Stimulated activated CD8-positive, alpha-beta memory T cell treated with anti-CD3 and anti-CD28 coated beads, Interleukin-7, amount 100 ng/mL, for 1 hour (primary cell): ENCODE measurements around the gene ACTR5.

ENCODE experiments used
- DNase-seq, 2 donors: peaks; one replicate each; pipeline ENCODE4 v3.0.0-alpha.2; 2020; ENCODE audit warnings: low read depth in 2 of 2

ACTR5 gene

DNA sequence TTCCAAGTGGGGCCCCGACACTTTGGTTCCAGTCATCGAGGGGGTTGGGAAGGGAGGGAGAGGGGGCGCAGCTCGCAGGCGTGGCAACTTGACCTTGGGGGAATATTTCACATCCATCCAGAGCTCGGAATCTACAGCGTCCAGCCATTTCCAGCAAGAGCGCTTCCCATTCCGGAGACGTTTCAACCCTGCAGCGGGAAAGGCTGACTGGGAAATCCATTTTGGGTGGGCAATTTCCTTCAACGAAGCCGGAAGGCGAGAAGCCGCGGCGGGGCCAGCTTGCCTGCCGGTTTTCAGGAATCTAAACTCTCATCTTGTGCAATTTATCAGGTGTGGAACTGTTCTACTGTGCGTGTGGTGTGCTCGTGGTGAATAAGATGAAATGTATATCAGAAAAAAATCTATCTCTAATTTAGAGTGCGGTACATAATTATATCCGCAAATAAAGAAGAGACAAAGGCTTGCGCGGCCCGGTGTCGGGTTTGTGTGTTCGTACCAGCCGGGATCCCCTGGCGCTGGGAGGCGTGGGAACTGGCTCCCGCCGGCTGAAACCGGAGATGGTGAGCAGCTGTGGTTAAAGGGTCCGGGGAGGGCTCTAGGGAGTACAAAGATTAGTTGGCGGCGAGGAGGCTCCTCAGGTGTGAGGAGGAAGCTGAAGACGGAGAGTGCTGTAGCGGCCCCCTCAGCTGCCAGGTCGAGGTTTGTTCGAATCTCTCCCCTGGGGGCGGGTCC lies 19.2 kb upstream of the ACTR5 start:
- no peak for DNase-seq

GRCh38 chr20:38729767-38730166 lies 18.5 kb upstream of the ACTR5 start:
- no peak for DNase-seq

DNA sequence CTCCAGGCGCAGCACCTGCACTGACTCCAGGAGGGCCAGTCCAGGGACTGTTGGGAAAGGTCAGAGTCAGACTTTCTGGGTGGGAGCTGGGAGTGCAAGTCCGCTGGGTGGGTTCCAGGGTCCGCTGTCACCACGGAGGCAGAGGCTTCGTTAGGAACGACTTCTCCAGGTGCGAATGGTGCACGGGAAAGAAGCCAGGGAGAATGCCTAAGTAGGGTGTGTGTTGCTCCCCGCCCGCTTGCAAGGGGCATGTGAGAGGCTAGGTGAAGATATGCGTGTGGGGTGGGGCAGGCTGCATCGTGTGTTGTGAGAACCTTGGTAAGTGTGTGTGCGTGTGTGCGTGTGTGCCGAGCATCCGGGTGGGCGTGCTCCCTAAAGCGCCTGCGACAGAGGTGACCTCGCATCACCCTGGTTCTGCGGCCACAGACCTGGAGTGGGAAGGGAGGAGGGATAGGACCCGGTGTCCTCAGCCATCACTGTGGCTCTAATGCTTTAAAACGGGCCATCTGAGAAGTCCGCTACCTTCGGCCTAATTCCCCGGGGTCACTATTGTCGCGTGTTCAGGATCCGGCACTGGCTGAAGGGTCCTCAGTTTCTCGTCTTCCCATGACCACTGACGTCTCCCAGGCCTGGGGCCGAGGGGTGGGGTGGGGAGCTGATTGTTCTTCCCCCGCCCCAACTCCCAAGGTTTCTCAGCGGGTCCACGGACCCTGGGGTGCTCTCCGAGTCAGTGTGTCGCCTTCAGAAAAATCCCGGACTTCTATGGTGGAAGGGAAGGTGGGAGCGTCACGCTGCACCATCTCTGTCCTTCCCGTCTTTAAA lies 17.9 kb upstream of the ACTR5 start:
- no peak for DNase-seq

DNA sequence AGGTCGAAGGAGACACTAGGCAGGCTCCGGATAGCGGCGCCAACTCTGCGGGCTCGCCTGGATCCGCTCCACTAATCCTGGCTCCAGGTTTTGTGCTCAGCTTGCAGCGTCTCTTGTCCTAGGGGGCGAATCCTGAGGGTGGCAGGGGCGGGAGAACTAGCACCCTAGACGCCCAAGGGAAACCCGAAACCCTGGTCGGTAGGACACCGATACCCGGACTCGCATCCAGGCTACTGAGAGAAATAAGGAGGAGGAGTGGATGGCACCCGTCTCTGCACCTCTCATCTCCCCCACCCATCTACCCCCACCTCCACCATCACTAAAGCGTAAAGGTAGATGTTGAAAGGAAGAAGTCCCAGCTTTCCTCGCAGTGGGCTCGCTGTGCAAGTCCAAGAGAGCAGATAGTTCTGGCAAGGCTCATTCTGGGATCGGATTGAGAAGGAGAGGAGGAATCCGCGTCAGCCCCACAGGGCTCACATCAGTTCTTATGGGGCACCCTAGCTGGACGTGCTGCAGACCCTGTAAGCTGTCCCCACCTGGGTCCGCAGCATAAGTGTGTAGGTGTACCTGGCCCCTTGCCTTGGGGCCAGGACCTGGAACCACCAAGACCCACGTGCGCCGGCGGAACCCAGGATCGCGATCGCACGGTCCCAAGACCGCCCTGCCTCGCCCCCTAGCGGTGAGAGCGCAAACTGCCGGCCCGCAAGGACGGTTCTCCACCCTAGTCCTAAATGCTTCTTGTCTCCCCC lies 17.1 kb upstream of the ACTR5 start:
- DNase-seq = peak; percentile 54 to 72

- DNase-seq = no peak
Measured at GRCh38 chr20:38731738-38732113, 16.5 kb upstream of the ACTR5 start.

DNA sequence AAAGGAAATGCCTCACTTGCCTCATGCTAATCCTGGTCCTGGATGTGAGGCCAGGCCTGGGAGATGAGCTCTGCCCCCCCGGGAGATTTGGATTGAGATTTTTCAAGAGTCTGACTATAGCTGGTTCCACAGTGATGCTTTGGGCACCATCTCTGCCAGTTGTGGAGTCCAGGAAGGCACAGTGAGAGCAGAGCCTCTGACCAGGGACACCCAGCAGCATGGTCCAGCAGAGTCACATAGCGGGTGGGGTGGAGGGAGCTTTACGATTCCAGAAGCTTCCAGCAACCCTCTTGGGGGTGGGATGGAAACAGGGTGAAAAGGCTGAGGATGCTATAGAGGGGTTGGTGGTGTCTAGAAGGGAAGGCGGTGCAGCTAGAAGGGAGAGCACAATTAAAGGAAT lies 15.3 kb upstream of the ACTR5 start:
- no peak for DNase-seq

DNA sequence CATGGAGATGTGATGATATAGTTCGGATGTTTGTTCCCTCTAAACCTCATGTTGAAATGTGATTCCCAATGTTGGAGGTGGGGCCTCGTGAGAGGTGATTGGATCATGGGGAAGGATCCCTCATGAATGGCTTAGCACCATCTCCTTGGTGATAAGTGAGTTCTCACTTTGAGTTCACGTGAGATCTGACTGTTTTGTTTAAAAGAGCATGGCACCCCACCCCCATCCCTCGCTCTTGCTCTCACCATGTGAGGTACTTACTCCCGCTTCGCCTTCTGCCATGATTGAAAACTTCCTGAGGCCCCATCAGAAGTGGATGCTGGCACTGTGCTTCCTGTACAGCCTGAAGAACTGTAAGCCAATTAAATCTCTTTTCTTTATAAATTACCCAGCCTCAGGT lies 13.1 kb upstream of the ACTR5 start:
- no peak for DNase-seq

DNA sequence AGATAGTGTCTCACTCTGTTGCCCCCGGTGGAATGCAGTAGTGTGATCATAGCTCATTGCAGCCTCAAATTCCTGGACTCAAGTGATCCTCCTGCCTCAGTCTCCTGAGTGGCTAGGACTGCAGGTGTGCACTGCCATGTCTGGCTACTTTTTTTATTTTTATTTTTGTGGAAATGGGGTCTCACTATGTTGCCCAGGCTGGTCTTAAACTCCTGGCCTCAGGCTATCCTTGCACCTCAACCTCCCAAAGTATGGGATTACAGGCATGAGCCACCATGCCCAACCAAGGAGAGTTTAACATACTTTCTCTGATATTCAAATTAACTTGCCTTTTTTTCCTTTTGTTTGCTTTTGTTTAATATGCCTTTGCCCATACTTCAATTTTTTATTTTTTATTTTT lies 10.4 kb upstream of the ACTR5 start:
- DNase-seq = no peak

- DNase-seq = no peak
Measured at GRCh38 chr20:38745757-38746156, 2.5 kb upstream of the ACTR5 start.

DNA sequence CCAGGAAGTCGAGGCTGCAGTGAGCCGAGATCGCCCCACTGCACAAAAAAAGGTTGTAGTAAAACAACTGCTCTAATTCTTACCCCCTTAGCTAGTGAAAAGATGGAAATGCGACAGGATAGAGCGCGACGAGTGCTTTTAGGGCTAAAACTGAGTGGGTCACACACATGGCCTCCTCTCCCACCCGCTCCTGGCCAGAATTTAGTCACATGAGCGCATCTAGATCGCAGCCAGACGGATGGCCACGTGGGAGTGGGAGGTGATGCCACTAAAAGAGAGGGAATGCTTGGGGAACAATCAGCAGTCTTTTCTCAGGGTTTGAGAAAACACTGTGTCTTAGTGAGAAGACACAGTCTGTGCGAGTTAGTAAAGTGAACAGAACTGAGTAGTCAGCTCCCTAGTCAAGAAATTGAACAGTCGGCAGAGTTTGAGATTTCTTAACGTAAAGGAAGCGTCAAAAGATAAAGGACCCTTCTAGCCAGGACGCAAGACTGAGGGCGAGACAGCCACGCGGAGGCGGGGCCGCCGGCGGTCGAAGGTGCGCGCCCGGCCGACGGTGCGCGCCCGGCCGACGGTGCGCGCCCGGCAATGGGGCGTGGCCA lies 664 bp upstream of the ACTR5 start:
- DNase-seq = no peak

DNA sequence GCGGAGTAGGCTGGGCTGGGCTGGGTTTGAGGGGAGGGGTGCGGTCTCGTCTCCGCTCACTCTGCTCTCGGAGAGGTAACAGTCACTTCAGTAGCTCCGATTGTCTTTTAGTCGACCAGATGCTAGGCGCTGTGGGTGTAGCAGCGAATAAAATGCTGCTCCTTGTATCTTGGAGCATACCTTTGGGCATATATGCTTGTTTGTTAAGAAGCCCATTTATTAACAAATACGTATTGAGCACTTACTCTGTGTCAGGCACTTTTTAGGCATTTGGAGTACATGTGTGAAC lies 545 bp downstream of the ACTR5 start:
- DNase-seq = no peak

DNA sequence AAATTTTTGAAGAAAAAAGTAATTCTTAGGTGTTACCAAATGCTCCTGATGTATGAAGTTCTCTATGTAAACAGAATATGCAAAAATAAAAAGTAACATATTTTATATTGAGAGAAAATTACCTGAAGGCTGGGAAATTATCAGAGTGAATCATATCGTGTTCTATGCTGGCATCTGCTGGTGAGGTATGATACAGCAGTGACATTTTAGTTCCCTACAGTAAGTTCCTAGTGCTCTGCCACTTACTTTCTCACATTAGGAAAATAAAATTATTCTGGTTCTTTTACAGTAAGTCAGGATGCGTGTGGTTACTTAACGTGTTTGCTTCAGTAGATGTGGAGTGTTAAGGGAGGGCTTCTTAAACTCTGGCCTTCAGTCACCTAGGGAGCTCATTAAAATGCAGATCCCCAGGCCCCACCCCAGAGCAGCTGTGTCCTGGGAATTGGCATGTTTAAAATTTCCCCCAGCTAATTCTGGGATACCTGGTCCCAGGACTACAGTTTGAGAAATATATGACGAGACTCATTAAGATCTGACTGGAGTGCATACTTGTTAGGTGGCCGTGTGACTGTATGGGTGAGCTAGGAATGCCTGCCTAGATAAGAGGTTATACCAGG lies 3.2 kb downstream of the ACTR5 start:
- no peak for DNase-seq

GRCh38 chr20:38752029-38752428 lies 3.8 kb downstream of the ACTR5 start:
- DNase-seq = no peak

DNA sequence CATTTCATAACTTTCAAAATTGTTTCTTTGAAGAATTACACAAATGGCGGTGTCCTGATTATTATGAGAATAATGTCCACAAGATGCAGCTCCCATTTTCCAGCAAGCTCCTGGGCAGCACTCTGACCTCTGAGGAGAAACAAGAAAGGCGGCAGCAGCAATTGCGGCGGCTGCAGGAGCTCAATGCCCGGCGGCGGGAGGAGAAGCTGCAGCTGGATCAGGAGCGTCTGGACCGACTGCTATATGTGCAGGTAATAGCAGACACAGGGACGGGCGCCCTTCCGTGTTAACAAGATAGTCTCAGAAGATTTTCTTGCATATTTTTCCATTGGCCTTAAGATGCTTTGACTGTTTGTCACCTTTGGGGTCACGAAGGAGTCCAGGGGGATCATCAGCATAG lies 6.7 kb downstream of the ACTR5 start:
- no peak for DNase-seq

DNA sequence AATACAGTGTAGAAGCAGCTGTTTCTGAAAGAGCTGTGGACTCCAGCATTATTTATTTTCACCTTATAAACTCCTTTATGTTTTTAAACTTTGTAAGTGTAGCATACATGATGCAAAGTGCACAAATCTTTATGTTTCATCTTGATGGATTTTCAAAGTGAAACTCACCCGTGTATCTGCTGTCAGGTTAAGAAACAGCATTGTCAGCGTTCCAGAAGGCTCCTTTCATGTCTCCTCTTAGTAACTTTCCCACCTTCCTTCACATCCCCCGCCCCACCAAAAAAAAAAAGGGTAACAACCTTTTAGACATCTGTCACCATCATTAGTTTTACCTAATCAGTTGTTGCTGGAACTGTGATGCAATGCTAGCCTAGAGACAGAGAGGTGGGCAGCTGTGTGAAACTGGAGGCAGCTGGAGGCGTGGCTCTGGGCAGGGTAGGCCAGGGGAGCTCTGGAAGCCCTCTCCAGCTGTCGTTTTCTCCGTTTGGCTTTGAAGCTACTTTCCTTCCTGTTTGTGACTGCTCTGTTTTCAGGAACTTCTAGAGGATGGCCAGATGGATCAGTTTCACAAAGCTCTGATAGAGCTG lies 7.2 kb downstream of the ACTR5 start:
- no peak for DNase-seq

DNA sequence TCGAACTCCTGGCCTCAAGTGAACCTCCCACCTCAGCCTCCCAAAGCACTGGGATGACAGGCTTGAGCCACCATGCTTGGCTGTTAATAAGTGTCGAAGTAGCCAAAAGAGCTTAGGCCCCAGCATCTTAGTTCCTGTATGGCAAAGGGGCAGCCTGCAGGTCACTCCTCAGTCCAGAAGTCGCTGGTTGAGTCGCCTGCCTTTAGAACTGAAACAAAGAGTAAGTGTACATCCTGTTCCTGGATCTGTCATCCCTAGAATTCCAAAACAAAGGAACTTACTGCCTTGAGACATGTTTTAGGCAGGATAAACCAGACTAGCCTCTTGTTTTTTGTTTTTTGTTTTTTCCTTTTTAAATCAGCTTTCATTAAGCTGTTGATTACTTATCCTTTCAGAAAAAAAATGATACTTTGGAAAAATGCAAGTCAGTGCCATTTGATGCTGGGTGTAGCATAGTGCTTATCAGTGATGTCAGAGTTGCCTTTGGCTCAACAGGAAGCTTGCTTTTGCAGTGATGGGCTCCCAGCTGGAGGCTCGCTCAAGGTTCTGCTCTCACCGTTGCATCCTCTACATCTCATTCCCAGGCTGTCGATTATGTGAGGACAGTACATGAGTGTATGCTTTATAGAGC lies 9.0 kb downstream of the ACTR5 start:
- no peak for DNase-seq

DNA sequence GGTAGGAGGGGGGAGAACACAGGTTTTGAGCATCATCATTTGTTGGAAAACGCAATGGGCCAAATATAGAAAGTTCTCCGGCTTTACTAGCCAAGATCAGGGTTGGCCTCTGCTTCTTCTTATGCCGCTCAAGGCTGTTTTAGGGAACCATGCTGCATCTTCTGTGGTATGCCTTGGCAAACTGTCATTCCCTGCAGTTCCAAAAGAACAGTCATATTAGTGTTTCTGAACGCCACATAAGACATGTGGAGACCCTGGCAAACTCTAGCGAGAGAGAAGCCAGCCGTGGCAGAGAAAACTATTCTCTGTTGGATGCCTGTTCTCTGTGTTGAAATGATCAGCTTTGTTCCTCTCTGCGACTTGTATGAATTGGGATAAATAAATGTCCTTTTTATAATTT lies 10.8 kb downstream of the ACTR5 start:
- no peak for DNase-seq

GRCh38 chr20:38760978-38761377 lies 12.7 kb downstream of the ACTR5 start:
- DNase-seq = no peak

- DNase-seq = no peak
Measured at GRCh38 chr20:38762174-38762573, 13.9 kb downstream of the ACTR5 start.

- DNase-seq = no peak
Measured at GRCh38 chr20:38763616-38764015, 15.4 kb downstream of the ACTR5 start.
